ENCODE results near the gene PDZD2. TPM values are rescaled to one million over a fixed set of nuclear protein-coding genes. Genes with fewer than 3 reads are reported as not detected.
"Not testable (repeated sequence)": the region's sequence is repeated elsewhere in the genome, so short reads cannot be mapped to it uniquely, and the experiment has no call there.

Gene PDZD2
- total RNA-seq, 1 donor from 2014 or later: 7.8 TPM

GRCh38 chr5:31975189-31975612 is 336.3 kb downstream of the PDZD2 start:
- DNase-seq (ENCODE audit: low spot score): not testable (repeated sequence)

GRCh38 chr5:31976169-31976568 is 337.2 kb downstream of the PDZD2 start:
- DNase-seq (ENCODE audit: low spot score): no peak

- DNase-seq (ENCODE audit: low spot score): no peak
Observed at GRCh38 chr5:31981361-31981945, 342.5 kb downstream of the PDZD2 start.

GRCh38 chr5:31982027-31982426 is 343.1 kb downstream of the PDZD2 start:
- DNase-seq (ENCODE audit: low spot score): no peak

- DNase-seq (ENCODE audit: low spot score): no peak
Observed at GRCh38 chr5:31982621-31983020, 343.7 kb downstream of the PDZD2 start.

GRCh38 chr5:31983851-31984250 is 344.9 kb downstream of the PDZD2 start:
- no peak for DNase-seq (ENCODE audit: low spot score)

GRCh38 chr5:31984691-31985090 is 345.8 kb downstream of the PDZD2 start:
- DNase-seq (ENCODE audit: low spot score): no peak

- DNase-seq (ENCODE audit: low spot score): no peak
Observed at GRCh38 chr5:31986101-31986500, 347.2 kb downstream of the PDZD2 start.

GRCh38 chr5:31987985-31988710 is 349.2 kb downstream of the PDZD2 start:
- no peak for DNase-seq (ENCODE audit: low spot score)

GRCh38 chr5:31990081-31990650 is 351.2 kb downstream of the PDZD2 start:
- no peak for DNase-seq (ENCODE audit: low spot score)

GRCh38 chr5:31990701-31991110 is 351.8 kb downstream of the PDZD2 start:
- no peak for DNase-seq (ENCODE audit: low spot score)

- DNase-seq (ENCODE audit: low spot score): no peak
Observed at GRCh38 chr5:31992377-31992776, 353.4 kb downstream of the PDZD2 start.

GRCh38 chr5:31993165-31993961 is 354.4 kb downstream of the PDZD2 start:
- DNase-seq (ENCODE audit: low spot score): no peak

GRCh38 chr5:31995006-31995405 is 356.1 kb downstream of the PDZD2 start:
- DNase-seq (ENCODE audit: low spot score): no peak

- DNase-seq (ENCODE audit: low spot score): no peak
Observed at GRCh38 chr5:31995714-31996113, 356.8 kb downstream of the PDZD2 start.

- DNase-seq (ENCODE audit: low spot score): no peak
Observed at GRCh38 chr5:31996909-31997308, 358.0 kb downstream of the PDZD2 start.

GRCh38 chr5:31999470-31999869 is 360.5 kb downstream of the PDZD2 start:
- DNase-seq (ENCODE audit: low spot score): no peak

GRCh38 chr5:32000731-32001130 is 361.8 kb downstream of the PDZD2 start:
- no peak for DNase-seq (ENCODE audit: low spot score)

- no peak for DNase-seq (ENCODE audit: low spot score)
Observed at GRCh38 chr5:32001284-32001683, 362.4 kb downstream of the PDZD2 start.

- no peak for DNase-seq (ENCODE audit: low spot score)
Observed at GRCh38 chr5:32001707-32002106, 362.8 kb downstream of the PDZD2 start.

GRCh38 chr5:32002755-32003154 is 363.8 kb downstream of the PDZD2 start:
- no peak for DNase-seq (ENCODE audit: low spot score)

- DNase-seq (ENCODE audit: low spot score): no peak
Observed at GRCh38 chr5:32003981-32004380, 365.1 kb downstream of the PDZD2 start.

All from ureter (tissue), 1 donor.